ENCODE results near the gene ABI3.

GRCh38 chr17:49193513-49194296, 16.8 kb upstream of the ABI3 start:
- TF ChIP-seq EP300 (IDR thresholded peaks at IDR 0.05) (no peak), POLR2A (IDR thresholded peaks at IDR 0.05) (no peak), POLR2AphosphoS5 (IDR thresholded peaks at IDR 0.05) (no peak)
- TF ChIP-seq, protein P1, sequence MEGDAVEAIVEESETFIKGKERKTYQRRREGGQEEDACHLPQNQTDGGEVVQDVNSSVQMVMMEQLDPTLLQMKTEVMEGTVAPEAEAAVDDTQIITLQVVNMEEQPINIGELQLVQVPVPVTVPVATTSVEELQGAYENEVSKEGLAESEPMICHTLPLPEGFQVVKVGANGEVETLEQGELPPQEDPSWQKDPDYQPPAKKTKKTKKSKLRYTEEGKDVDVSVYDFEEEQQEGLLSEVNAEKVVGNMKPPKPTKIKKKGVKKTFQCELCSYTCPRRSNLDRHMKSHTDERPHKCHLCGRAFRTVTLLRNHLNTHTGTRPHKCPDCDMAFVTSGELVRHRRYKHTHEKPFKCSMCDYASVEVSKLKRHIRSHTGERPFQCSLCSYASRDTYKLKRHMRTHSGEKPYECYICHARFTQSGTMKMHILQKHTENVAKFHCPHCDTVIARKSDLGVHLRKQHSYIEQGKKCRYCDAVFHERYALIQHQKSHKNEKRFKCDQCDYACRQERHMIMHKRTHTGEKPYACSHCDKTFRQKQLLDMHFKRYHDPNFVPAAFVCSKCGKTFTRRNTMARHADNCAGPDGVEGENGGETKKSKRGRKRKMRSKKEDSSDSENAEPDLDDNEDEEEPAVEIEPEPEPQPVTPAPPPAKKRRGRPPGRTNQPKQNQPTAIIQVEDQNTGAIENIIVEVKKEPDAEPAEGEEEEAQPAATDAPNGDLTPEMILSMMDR (IDR thresholded peaks at IDR 0.05) = no peak

All from gastroesophageal sphincter (tissue), 3 donors.